Kidney capillary endothelial cell (primary cell): ENCODE measurements around the gene CLDND1.

Experiments
- DNase-seq: peaks from one replicate; pipeline ENCODE4 v3.0.0-alpha.2; 2018; ENCODE audit warnings: low spot score

CLDND1 gene

DNA sequence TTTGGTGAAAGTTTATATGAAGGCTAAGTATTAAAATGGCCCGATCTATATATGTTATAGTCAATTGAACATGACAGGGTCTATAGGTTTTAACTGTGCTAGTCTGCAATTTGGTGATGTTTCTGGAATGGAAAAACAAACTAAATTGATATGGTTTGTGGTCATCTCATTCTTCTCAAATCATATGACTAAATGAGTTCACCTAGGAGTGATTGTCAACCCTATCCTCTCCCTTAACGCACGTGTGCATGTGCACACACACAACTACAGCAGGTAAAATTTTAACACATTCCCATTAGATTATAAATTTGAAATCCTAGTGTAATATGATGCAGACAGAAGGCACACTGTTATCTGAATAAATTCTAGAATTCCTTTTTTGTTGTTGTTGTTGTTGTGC lies 9.0 kb downstream of the CLDND1 start:
- DNase-seq = no peak

DNA sequence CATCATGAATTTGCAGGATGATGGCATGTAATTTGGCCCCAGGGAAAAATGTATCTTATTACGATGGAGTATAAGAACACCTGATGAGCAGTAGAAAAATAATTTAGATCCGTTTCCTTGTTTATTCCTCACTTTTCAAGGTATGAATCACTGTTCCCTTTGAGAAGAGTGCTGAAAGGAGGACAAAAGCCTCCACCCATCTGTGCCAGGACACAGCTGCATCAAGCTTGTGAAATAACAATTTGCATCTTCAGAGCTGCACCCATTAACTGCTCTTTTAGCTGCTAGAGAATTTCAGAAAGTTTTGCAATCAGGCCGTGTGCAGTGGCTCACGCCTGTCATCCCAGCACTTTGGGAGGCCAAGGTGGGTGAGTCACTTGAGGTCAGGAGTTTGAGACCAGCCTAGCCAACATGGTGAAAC lies 9.6 kb downstream of the CLDND1 start:
- DNase-seq = no peak

DNA sequence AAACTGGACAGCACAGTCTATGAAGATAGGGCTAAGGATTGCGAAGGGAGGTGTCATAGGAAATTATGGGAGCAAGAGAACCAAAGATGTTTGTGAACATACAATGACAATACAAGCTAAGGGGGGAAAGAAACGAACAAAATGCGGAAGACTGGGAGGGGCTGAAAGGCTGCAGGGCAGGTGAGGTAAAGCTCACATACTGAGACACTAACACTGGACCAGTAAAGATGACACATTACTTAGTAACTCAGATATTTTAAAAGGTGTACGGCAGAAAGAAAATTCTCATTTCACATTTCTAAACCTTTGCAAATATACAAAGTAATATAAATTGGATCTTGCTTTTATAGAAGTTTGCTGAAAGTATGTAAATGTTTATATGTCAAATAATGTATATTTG lies 10.1 kb downstream of the CLDND1 start:
- no peak for DNase-seq

DNA sequence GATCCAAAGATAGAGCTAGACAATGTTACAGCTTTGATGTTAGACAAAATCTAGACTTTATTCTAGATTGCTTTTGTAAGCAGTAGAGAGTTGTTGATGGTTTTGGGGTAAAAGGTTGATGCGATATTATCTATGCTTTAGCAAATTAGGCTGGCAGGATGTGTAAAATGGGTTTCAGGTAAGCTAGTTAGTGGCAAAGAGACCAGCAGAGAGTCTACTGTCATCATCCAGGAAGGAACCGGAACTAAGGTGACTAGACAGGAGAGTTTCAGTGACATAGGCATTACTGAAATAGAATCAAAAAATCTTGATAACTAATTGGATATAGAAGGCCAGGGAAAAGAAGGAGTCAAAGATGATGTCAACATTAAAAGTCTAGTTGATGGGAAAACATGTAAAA lies 14.1 kb downstream of the CLDND1 start:
- DNase-seq = no peak

DNA sequence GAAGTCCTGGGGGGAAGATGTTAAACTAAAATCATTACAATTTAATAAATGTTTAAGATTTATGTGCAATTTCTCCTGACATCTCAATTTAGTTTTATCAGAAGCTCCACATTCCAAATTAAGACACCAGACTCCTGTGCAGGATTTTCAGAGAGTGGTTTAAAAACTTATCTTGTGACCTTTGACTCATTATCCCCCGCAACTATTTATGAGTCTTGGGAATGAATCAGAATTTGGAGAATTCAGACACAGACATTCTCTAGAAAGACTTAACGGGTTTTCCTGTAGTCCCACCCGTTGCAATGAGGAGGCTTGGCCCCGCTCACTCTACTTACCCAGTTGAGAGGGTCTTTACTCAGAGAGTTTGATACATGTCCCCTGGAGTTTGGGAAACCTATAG lies 18.2 kb downstream of the CLDND1 start:
- DNase-seq = no peak

DNA sequence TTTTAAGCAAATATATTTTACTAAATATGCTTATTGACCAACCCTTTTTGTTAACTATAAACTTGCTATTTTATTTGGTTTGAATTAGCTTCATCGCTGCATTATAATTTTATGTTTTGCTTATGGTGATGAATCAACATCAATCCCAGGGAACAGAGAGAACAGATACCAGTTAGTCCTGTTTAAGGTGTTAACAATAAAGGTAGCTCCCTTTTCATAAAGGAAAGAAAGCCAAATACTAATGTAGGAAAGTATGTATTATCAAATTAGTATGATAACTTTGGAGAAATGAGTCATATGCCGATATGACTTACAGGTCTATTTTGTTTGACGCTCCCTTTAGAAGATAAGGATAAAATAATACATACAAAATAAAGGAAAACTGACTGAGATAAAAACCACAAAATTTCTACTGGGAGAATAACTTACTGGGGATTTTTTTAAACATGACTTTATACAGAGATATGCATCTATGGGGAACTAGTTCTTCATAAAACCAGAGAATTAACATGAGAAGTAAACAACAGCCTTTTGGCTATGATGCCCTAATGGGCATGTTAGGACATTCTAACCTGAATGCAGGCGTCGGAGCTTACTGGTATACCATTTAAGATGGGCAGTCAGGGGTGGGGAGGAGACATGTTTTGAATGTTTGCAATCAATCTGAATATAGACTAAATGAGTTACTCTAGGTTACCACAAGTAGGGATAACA lies 20.7 kb downstream of the CLDND1 start:
- DNase-seq = no peak

DNA sequence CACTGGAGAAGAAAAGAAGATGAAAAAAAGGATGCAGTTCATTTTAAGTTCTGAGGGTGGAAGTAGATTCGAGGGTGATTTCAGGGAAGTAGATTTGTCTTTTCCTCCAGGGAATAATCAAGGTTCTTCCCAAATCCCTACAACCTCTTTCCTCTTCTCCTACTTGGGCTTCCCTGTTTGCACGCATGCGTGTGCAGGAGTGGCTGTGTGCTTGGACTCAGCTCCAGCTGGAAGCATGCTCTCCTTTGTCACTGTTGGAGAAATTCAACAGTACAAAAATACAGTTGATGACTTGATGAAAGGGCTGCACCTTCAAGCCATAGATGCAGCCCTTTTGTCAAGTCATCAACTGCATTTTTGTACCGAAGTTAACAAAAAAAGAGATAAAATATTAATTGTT lies 21.4 kb downstream of the CLDND1 start:
- no peak for DNase-seq

DNA sequence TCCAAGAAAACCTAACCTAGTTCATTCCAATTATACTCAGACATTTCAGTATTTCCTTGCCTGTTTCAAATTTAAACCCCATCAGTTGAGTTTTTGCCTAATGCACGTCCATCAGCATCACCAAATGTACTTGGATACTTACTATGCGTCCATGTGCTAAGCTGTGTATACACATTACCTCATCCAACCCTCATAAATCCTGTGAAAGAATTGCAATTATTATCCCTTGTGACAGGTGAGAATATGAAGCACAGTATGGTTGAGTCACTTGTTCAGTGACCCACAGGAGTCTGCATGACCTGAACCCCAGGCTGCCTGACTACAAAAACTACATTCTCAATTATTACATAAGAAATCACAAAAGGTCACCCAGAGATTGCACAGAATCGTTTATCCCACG lies 22.7 kb downstream of the CLDND1 start:
- no peak for DNase-seq

DNA sequence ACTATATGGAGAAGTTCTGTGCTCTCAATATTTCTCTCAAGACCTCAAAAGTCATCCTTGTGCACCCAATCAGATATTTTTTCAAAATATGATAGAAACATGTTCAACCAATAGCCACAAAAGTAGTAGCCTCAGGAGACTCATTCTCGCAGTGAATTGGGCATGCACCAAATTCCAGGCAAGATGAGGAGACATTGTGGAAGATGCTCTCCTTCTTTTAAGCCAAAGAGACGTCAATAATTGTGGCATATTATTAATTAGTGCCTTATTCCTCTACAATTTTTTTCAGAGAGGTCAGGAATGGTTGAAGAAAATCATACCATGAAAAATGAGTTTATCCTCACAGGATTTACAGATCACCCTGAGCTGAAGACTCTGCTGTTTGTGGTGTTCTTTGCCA lies 25.3 kb downstream of the CLDND1 start, which contains the start of gene OR5K2:
Gene OR5K2, plus strand, starts transcription at position 301 of the 400 bp plus-strand sequence. Its CDS starts 0 bp downstream, at position 301.
- no peak for DNase-seq

DNA sequence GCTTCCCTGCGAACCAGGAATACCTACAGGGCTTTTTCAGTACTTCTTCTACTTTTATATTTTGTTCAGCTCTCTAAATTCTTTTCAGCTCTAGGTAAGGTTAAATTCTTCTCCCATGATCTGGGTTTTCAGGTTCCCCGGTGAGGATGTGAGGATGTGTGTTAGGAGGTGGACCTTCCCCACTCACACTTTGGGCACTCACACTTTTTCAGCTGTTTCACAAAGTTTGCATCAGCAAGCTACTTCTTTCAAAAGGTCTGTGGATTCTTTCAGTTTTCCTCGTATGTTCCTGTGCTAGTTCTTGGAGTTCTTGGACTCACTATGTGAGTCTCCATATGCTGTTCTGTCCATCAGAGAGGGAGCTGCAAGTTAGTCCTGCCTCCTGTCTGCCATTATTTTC lies 39.1 kb downstream of the CLDND1 start:
- no peak for DNase-seq

DNA sequence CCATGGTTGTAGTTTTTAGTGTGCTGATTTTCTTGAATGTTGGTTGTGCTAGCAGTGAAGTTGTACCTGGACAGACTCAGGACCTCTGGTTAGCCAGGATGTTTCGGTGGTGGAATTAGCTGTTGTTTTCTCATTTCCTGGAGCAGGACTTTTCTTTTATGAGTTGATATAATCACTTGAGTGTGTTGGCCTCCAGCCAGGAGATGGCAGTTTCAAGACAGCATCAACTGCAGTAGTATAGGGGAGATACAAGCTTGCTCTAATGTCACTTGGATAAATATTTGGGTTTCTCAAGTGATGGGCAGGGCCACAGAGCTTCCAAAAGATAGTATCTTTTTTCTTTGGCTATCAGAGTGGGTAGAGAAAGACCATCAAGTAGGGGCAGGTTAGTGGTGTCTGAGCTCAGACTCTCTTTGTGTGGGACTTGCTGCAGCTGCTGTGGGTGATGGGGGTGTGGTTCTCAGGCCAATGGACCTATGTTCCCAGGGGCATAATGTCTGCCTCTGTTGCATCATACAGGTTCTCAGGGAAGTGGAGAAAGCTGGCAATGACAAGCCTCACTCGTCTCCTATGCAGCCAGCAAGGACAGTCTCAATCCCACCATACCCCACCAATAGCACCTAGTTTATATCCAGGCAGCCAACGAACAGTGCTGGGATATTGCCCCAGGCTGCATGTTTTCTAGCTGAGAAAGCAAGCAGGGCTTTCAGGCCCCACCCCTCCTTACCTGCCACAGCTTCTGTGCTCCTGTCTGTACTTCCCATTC lies 39.8 kb downstream of the CLDND1 start:
- no peak for DNase-seq
